ENCODE measurements around the gene YES1. TPM values are rescaled to one million over a fixed set of nuclear protein-coding genes. Genes with fewer than 3 reads are reported as not detected.

YES1 gene
- total and polyA plus RNA-seq, 4 donors = 12.5 to 57.6 (median 21.9) TPM

DNA sequence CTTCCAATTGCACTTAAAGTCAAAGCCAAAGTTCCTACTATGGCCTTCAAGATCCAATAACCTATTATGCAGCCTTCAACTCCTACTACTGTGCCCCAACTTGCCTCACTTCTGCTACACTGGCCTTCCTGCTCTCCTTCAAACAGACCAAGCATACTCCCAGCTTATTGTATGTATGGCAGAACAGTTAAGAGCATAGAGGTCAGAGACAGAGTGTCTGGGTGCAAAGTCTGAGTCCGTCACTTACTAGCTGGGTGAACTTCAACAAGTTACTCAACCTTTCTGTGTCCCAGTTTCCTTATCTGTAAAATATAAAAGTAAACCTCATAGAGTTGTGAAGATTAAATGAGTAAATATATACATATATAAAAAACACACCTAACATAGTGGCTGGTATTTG is 37.2 kb downstream of the YES1 start:
- H3K4me3 ChIP-seq (ENCODE audit: low read depth in 1 of 3, low read length in 3 of 3) = no peak overlapping the region
- H3K36me3 ChIP-seq (ENCODE audit: control insufficient read depth in 4 of 4, insufficient read depth in 3 of 4, low read depth in 1 of 4, low read length in 3 of 4) = no peaks in the 10 kb centered on the region
- WGBS = 40% methylated on average over 1 of the region's 1 CpG
- H3K27ac ChIP-seq (ENCODE audit: low read depth in 1 of 2, low read length in 2 of 2) = no peak overlapping the region
- no peaks in the 10 kb centered on the region for H3K9me3 ChIP-seq (ENCODE audit: control insufficient read depth in 4 of 4, low read length in 3 of 4)
- TF ChIP-seq YY1 (IDR thresholded peaks at IDR 0.05) = no peak
- peak; percentile 62 to 66 for TF ChIP-seq RXRA (IDR thresholded peaks at IDR 0.05)
- TF ChIP-seq NR2F2 (IDR thresholded peaks at IDR 0.05) = peak; percentile 26
- no peak for TF ChIP-seq REST (IDR thresholded peaks at IDR 0.05)
- peak; percentile 84 for TF ChIP-seq HNF4G (IDR thresholded peaks at IDR 0.05)
- TF ChIP-seq HNF4A (conservative IDR thresholded peaks at IDR 0.05) = peak; percentile 90 to 96
- no peak for TF ChIP-seq JUND (IDR thresholded peaks at IDR 0.05)
- no peak for TF ChIP-seq GABPA (IDR thresholded peaks at IDR 0.05 in 1 of 2, conservative IDR thresholded peaks at IDR 0.05 in 1 of 2)
- no peak for TF ChIP-seq RAD21 (IDR thresholded peaks at IDR 0.05)
- no peak for TF ChIP-seq FOXA2 (IDR thresholded peaks at IDR 0.05)
- TF ChIP-seq, protein P1, sequence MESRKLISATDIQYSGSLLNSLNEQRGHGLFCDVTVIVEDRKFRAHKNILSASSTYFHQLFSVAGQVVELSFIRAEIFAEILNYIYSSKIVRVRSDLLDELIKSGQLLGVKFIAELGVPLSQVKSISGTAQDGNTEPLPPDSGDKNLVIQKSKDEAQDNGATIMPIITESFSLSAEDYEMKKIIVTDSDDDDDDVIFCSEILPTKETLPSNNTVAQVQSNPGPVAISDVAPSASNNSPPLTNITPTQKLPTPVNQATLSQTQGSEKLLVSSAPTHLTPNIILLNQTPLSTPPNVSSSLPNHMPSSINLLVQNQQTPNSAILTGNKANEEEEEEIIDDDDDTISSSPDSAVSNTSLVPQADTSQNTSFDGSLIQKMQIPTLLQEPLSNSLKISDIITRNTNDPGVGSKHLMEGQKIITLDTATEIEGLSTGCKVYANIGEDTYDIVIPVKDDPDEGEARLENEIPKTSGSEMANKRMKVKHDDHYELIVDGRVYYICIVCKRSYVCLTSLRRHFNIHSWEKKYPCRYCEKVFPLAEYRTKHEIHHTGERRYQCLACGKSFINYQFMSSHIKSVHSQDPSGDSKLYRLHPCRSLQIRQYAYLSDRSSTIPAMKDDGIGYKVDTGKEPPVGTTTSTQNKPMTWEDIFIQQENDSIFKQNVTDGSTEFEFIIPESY (IDR thresholded peaks at IDR 0.05) = no peak
- no peak for TF ChIP-seq MAX (IDR thresholded peaks at IDR 0.05)
- TF ChIP-seq, protein P2, sequence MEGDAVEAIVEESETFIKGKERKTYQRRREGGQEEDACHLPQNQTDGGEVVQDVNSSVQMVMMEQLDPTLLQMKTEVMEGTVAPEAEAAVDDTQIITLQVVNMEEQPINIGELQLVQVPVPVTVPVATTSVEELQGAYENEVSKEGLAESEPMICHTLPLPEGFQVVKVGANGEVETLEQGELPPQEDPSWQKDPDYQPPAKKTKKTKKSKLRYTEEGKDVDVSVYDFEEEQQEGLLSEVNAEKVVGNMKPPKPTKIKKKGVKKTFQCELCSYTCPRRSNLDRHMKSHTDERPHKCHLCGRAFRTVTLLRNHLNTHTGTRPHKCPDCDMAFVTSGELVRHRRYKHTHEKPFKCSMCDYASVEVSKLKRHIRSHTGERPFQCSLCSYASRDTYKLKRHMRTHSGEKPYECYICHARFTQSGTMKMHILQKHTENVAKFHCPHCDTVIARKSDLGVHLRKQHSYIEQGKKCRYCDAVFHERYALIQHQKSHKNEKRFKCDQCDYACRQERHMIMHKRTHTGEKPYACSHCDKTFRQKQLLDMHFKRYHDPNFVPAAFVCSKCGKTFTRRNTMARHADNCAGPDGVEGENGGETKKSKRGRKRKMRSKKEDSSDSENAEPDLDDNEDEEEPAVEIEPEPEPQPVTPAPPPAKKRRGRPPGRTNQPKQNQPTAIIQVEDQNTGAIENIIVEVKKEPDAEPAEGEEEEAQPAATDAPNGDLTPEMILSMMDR (IDR thresholded peaks at IDR 0.05; ENCODE audit: low read depth, low read length, missing input control) = no peak
- peak; percentile 57 for TF ChIP-seq SP1 (IDR thresholded peaks at IDR 0.05)
- no peak for TF ChIP-seq FOXA1 (IDR thresholded peaks at IDR 0.05)
- TF ChIP-seq TAF1 (conservative IDR thresholded peaks at IDR 0.05) = no peak
- TF ChIP-seq, protein P3, sequence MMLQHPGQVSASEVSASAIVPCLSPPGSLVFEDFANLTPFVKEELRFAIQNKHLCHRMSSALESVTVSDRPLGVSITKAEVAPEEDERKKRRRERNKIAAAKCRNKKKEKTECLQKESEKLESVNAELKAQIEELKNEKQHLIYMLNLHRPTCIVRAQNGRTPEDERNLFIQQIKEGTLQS (IDR thresholded peaks at IDR 0.05) = no peak
- TF ChIP-seq EGR1 (IDR thresholded peaks at IDR 0.05; ENCODE audit: low read depth in 2 of 2) = no peak
- no peak overlapping the region for H3K9ac ChIP-seq (ENCODE audit: low read depth in 1 of 2, low read length in 2 of 2)
- DNase-seq (ENCODE audit: low spot score) = no peak
- H3K27me3 ChIP-seq (ENCODE audit: control insufficient read depth in 4 of 4, insufficient read depth in 4 of 4, low read length in 3 of 4) = no peaks in the 10 kb centered on the region
- peaks cover 2 to 11% (median 10%) of the 10 kb centered on the region in 4 donors for H3K4me1 ChIP-seq (ENCODE audit: control insufficient read depth in 4 of 4, insufficient read depth in 4 of 4, low read length in 3 of 4)

Data from liver (tissue), 9 donors.